HG03558 (cell line): ENCODE data around the gene C1QTNF9B.

Experiments
- ATAC-seq: cut with Tn5 transposase; IDR thresholded peaks from one replicate; pipeline ENCODE4 v1.9.1; 2021; ENCODE audit warnings: moderate number of reproducible peaks; ENCODE audit not compliant: unreplicated experiment; ENCODE audit errors: extremely low read depth

Gene C1QTNF9B

DNA sequence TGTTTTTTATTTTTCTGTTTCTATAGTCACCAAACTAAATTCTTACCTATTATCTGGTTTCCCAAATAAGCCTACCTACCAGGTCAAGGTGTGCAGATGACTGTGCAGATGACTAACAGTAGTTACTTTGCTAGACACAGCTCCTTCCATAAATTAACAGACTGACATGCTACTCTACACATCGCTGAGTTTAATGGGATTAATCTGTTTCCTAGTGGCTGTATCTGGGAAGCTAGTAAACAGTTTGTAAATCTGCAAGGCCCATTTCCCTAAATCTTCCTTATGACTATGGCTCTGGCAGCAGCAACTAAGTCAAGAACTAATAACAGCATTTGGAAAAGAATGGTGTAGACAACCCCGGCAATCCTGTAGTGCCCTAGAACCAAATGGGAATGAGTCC lies 36.0 kb downstream of the C1QTNF9B start:
- no peak for ATAC-seq

DNA sequence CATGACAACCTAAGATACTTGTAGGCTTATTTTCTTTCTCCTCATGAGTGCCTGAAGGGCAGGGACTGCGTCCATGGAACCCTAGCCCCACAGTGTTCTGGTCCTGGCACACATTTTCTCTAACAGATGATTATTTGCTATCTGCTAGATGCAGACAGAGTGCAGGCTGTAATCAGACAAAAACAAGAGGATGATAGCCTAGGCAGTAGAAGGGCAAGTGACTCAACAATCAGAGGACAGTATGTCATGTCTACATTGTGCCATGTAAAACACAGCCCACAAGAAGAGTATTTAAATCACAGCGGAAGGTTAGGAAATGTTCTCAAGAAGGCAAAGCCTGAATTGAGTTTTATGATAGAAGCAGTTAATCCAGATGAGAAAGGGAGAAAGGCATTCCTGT lies 37.4 kb downstream of the C1QTNF9B start:
- no peak for ATAC-seq

DNA sequence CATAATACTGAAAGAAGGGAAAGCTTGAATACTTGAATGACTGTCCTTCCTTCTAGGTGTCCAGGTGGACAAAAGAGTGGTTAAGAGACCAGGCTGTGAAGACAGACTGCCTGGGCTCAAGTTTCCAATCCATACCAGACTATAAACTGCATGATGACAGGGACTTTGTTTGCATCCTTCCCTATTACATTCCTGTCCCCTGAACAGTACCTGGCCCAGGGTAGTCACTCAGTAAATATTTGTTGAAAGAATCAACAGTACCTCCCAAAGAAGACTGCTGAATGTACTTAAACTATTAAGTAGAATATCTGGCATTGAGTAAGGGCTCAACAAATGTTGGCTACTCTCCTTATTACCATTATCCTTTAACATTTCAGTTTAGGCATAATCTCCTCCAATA lies 37.8 kb downstream of the C1QTNF9B start:
- no peak for ATAC-seq

DNA sequence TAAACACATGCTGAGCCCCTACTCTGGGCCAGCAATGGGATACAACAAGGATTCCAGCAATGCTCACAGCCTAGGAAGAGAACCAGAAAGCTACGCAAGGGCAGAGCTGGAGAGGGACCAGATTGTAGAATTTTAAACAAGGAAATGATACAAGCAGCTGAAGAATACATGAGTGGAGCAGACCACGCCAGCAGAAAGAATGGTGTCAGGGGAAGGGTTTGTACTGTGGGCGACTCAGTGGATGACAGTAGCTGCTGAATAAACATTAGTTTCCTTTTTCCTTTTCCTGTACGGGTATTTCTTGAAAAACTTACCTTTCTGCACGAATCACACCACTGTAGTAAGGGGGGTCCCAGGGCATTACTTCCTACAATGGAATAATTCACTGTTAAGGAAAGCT lies 38.8 kb downstream of the C1QTNF9B start:
- no peak for ATAC-seq

DNA sequence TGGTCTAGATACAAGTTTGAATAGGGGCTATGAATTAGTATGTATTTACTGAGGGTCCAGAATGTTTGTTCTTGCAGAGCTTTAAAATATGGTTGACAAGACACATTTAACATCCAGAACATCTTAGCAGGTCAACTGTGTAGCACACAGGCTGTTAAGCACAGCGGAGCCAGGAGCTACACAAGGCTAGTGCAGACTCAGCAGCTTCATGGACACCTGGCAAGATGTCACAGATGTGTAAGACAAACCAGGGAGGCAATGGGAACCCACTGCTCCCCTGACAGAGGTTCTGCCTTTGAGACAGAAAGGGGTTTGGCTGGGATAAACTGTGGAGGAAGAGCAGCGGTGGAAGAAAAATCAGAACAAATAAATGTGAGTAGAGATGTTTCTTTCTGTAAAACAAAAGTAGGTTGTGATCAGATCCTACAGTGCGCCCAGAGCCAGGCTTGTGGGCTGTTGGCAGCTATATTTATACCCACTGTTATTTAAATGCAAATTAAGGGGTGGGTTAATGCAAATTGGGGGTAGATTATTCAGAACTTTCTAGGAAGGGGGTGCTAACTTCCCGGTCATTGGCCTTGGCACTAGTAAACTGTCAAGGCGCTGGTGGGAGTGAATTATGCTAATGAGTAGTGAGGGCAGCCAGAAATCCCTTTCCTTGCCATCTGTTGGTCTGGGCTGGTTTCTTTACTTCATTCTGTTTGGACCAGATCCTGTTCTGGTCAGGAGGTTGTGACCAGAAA lies 41.1 kb downstream of the C1QTNF9B start:
- no peak for ATAC-seq

DNA sequence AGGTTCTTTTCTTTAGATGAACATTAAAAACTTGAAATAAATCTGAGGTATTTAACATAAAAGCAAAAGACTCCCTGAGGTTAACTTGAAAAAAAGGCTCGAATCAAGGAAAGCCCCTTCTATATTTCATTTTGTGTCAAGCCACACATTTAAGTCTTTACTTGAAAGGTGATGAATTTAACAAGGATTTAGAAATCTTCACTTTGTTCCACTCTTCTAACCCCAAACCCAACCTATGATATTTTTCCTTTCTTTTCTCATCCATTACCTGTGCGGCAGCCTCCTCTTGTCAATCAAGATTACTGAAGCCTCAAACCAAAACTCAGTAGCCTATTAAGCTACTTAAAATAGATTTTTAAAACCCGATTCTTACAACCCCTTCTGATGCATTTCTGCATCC lies 41.9 kb downstream of the C1QTNF9B start:
- no peak for ATAC-seq

DNA sequence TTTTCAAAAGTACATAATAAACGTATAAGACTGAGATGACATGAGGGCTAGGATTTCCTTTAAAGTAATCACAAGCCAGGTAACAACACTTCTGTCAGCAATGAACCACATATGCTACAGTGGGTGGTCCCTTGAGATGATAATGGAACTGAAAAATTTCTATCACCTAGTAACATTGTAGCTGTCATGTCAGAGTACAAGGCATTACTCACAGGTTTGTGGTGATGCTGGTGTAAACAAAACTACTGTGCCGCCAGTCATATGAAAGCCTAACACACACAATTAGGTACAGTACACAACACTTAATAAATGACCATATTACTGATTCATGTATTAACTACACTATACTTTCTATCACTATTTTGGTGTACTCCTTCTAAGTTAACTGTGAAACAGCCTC lies 45.0 kb downstream of the C1QTNF9B start:
- ATAC-seq: no peak

DNA sequence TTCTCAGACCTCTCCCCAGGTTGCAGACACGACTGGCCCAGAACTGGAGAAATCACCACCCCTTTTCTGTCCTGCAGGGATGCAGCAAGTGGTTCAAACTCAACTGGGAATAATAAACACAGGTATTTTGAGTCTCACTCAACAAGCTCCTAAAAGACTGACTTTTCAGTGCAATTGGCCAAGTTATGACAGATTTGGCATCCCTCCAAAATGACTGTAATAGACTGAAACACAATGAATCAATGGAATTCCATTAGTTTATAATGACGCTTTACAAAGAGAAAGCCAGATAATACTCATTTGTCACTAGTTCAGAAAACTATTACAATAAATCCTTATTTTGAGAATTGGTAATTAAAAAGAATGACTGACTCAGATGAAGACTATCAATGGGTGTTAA lies 46.2 kb downstream of the C1QTNF9B start:
- ATAC-seq: no peak

DNA sequence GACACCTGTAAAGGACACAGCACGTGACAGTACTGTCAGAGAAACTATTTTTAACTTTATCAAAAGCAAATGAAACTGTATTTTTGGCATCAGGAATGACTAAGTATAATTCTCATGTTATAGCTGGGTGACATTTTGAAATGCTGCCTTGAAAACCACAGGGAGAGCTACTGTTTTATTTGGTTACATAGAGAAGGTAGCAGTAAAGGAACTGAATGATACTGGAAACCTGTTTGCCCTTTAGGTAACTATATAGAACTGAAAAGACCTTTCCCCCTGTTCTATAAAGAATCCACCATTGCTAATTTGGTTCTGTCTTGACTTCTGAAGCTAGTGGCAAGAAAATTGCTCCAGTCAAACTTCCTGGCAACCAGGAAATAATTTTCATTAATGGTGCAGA lies 47.2 kb downstream of the C1QTNF9B start:
- ATAC-seq: no peak

DNA sequence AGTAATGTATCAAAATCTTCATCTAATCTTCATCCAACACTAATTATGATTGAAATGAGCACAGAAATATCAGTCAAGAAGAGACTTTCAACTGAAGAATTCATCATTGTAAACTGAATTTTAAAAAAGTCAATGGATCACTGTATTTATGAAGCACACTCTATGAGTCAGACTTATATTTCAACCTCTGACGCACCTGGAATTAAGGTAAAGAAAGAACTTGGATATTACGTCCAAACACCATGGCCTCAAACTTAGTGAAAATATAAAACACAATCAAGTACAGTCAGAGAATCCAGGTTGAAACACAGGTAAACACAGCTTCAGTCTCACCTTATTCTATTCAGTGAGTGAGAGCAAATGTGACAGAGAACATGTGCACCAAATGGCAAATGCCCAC lies 47.6 kb downstream of the C1QTNF9B start:
- no peak for ATAC-seq

DNA sequence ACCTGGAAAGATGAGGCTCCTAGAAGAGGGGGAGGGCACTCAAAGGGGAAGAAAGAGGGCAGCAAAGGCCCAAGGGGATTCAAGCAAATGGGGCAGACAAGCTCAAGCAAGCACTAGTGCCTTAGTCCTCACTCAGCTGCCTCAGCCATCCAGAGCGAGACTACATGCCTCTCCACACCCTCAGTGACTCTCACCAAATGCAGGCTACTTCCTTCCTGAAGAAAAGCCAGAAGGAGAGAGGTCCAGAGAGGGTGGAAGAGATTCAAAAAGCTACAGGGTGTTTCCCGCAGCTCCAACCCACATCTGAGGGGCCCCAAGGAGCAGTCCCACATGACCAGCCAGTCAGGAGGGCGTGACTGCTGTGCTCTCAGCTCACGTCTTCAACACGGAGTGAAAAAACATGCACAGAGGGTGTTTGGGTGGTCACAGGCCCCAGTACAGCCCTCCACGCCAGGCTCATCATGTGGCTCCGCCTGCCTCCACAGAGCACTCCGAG lies 48.6 kb downstream of the C1QTNF9B start:
- ATAC-seq: no peak

DNA sequence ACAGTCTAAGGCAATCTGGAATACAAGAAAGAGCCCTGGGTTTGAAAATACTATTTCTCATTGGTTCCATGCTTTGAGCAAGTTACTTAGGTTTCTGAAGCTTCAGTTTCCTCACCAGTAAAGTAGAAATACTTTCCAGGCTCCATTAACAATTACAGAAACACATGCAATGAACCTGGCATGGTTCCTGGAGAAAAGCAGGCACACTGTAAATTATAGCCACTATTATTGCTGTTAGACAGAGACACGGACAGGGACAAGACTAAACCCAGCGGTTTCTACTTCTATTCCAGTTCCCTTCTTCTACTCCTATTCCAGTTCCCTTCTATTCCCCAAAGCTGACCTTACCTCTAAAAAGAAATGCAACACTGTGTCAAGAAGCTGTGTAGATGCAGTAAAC lies 49.3 kb downstream of the C1QTNF9B start:
- no peak for ATAC-seq

DNA sequence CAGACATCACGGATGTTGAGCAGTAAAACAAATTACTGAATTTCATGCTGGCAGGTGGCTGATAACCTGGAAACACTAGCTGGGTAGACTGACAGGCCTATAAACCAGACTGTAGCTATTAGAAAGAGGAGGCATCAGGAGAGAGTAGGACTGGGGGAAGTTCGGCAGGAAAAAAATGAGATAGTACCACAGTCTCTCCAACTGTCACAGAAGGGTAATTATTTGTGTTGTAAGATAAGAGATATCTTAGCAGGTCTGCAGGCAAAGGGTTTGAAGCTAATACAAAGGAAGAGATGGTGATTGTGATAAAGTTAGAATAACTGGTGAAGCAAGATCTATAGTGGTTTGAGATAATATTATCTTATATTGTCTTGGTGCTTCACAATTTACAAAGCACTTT lies 49.8 kb downstream of the C1QTNF9B start:
- no peak for ATAC-seq

DNA sequence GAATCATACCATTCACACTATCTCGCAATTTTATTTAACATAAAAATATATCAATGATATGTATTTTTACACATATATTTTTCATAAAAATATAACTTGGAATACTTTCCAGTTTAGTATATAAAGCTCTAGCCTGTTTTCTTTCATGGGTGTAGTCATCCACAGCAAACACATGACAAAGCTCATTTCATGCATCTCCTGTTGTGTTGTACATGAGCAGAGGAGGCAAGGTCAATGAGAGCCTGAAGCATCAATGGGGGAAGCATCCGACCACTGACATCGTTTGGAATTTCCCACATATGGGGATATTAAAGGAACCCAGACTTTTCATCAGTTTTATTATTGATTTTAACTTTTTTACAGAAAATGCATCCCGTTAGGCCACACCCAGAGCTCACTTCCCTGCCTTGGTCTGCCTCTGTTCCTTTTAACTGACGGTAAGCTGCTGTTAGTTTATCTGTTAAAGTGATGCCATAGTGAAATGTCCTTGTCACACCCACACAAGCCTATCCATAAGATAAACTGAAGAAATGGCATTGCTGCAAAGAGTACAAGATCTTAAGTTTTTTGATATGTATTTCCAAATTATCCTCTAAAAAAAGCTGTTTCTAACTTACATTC lies 52.1 kb downstream of the C1QTNF9B start:
- no peak for ATAC-seq

DNA sequence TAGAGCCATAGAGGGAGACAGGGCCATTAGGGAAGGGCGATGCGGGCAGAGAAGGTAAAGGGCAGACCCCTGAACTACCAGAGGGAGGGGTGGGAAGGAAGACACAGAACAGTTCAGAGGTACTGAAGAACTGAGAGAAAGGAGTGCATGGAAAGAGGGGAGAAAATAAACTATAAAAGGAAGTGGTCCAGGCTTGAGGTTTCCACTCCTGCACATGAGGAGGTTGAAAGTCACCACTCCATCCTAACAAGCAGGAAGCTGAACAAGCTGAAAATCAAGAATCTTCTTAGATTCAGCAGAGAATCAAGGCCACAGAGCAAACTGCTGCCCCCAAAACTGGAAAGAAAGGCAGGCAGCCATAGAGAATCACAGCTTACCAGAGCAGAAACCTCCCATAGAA lies 53.2 kb downstream of the C1QTNF9B start:
- no peak for ATAC-seq

DNA sequence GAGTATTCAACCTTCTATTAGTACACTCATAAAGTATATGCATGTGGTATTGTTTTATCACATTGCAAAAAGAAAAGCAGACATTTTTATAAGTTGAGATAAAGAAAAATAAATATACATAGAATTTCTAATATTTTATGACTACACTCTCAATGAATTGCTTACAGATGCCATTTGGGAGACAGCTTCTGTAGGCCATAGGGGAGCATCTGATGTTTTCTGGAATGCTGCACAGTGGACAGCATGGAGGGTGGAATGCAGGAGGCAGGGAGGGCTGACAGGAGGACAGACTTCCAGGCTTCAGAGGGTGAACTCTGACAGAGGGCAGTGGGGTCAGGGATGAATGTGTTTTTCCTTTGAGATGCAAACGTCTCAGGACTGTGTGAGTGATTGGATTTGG lies 53.9 kb downstream of the C1QTNF9B start:
- no peak for ATAC-seq

DNA sequence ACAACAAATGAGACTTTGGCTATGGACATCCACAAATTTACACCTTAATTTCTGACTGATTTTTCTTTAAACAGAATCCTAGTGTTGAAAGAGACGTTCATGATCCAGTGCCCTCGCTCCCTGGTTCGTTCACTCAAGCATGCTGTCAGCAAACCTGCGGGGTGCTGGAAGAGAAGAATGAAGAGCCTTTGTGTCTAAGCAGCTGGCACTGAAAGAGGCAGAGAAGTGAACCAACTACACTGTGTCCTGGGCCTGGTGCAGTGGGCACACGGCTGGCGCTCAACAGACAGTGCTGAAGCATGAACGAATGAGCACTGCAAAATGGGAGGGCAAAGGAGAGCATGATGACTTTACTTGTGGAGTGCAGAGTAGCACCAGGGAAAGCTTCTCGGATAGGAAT lies 54.9 kb downstream of the C1QTNF9B start:
- ATAC-seq: no peak
